Measurements from ENCODE around the gene PHACTR1.
A peak's percentile ranks its signal among the peaks of the same experiment; 100 is the strongest.

Gene PHACTR1

GRCh38 chr6:13187692-13188091, 471.1 kb downstream of the PHACTR1 start:
- ChIA-PET POLR2A (no interaction called here), CTCF (no interaction called here)
- no peak overlapping the region for H3K4me3 ChIP-seq (ENCODE audit: low read depth, low read length)
- no peak for DNase-seq (ENCODE audit: low read depth, low spot score)
- TF ChIP-seq CTCF (IDR thresholded peaks at IDR 0.05; ENCODE audit: insufficient read depth, low read length, missing control alignments) = no peak

- no peak for TF ChIP-seq CTCF (IDR thresholded peaks at IDR 0.05; ENCODE audit: insufficient read depth, low read length, missing control alignments)
- no peak overlapping the region for H3K4me3 ChIP-seq (ENCODE audit: low read depth, low read length)
- ChIA-PET CTCF (no interaction called here), POLR2A (no interaction called here)
- no peak for DNase-seq (ENCODE audit: low read depth, low spot score)
Observed at GRCh38 chr6:13188306-13188705, 471.7 kb downstream of the PHACTR1 start.

- POLR2A ChIA-PET = no interaction called here
- DNase-seq (ENCODE audit: low read depth, low spot score) = no peak
Observed at GRCh38 chr6:13189710-13190109, 473.1 kb downstream of the PHACTR1 start.

GRCh38 chr6:13190376-13190775, 473.8 kb downstream of the PHACTR1 start:
- no peak overlapping the region for H3K4me3 ChIP-seq (ENCODE audit: low read depth, low read length)
- no peak for TF ChIP-seq CTCF (IDR thresholded peaks at IDR 0.05; ENCODE audit: insufficient read depth, low read length, missing control alignments)
- DNase-seq (ENCODE audit: low read depth, low spot score) = no peak
- CTCF ChIA-PET = no interaction called here
- POLR2A ChIA-PET = no interaction called here

More at GRCh38 chr6:13189710-13190109, 473.1 kb downstream of the PHACTR1 start:
- no peak overlapping the region for H3K4me3 ChIP-seq (ENCODE audit: low read depth, low read length)
- CTCF ChIA-PET = interaction anchor here (0.5 kb wide), 1 partner anchor 42 kb away, joined by 3 read pairs; no protein-coding TSS in a partner anchor
- no peak for TF ChIP-seq CTCF (IDR thresholded peaks at IDR 0.05; ENCODE audit: insufficient read depth, low read length, missing control alignments)

- ChIA-PET CTCF (no interaction called here), POLR2A (no interaction called here)
- no peak for DNase-seq (ENCODE audit: low read depth, low spot score)
- TF ChIP-seq CTCF (IDR thresholded peaks at IDR 0.05; ENCODE audit: insufficient read depth, low read length, missing control alignments) = no peak
- H3K4me3 ChIP-seq (ENCODE audit: low read depth, low read length) = no peak overlapping the region
Observed at GRCh38 chr6:13191461-13191860, 474.9 kb downstream of the PHACTR1 start.

GRCh38 chr6:13194852-13195251, 478.3 kb downstream of the PHACTR1 start:
- TF ChIP-seq CTCF (IDR thresholded peaks at IDR 0.05; ENCODE audit: insufficient read depth, low read length, missing control alignments) = peak; percentile 58
- ChIA-PET CTCF (interaction anchor here (0.6 to 5.9 kb wide), 9 partner anchors 16 to 915 kb away, joined by 3 to 62 read pairs (median 5); partner anchors contain the start of gene TBC1D7), POLR2A (no interaction called here)
- no peak overlapping the region for H3K4me3 ChIP-seq (ENCODE audit: low read depth, low read length)
- DNase-seq (ENCODE audit: low read depth, low spot score) = peak; percentile 4
